ENCODE results near the gene ING4. TPM values are rescaled to one million over a fixed set of nuclear protein-coding genes. Genes with fewer than 3 reads are reported as not detected.

Gene ING4
- total RNA-seq, 3 donors from 2014 or later (not counting 1 experiment from before 2014, with no cell fraction given) = 29.9 to 40.9 (median 30.2) TPM

- H3K9me3 Mint-ChIP-seq = no peaks in the 10 kb centered on the region
- no peak overlapping the region for H3K4me3 Mint-ChIP-seq
- intact Hi-C loops (cut with micrococcal nuclease) = no loop called here
- no peaks in the 10 kb centered on the region for H3K4me1 ChIP-seq (ENCODE audit: control insufficient read depth, insufficient read depth, low read length)
- H3K36me3 ChIP-seq (ENCODE audit: control insufficient read depth, insufficient read depth, low read length) = peaks cover 53% of the 10 kb centered on the region
- DNase-seq (no peak), ATAC-seq (no peak)
- TF ChIP-seq CTCF (IDR thresholded peaks at IDR 0.05) = no peak
- peaks cover 16% of the 10 kb centered on the region for H3K36me3 Mint-ChIP-seq
- no peak overlapping the region for H3K27ac Mint-ChIP-seq
- peaks cover 0 to 1% of the 10 kb centered on the region in 2 donors for H3K4me1 Mint-ChIP-seq
- no peaks in the 10 kb centered on the region for H3K9me3 ChIP-seq (ENCODE audit: control insufficient read depth, insufficient read depth, low read length)
- H3K27me3 Mint-ChIP-seq (ENCODE audit: low read depth in 2 of 2) = no peaks in the 10 kb centered on the region
- 92% methylated on average over 1 of the region's 1 CpG for WGBS (ENCODE audit: insufficient coverage)
- no peaks in the 10 kb centered on the region for H3K27me3 ChIP-seq (ENCODE audit: control insufficient read depth, insufficient read depth, low read length)
- H3K4me3 ChIP-seq (ENCODE audit: low read length) = no peak overlapping the region
- no peak overlapping the region for H3K27ac ChIP-seq (ENCODE audit: low read length)
Observed at GRCh38 chr12:6653342-6653741, 9.6 kb downstream of the ING4 start.

- no peaks in the 10 kb centered on the region for H3K4me1 Mint-ChIP-seq
- H3K9me3 Mint-ChIP-seq = no peaks in the 10 kb centered on the region
Observed at GRCh38 chr12:6652391-6652790, 10.5 kb downstream of the ING4 start.

GRCh38 chr12:6650832-6651231, 12.1 kb downstream of the ING4 start:
- Mint-ChIP-seq H3K36me3 (peaks cover 12% of the 10 kb centered on the region), H3K27ac (no peak overlapping the region), H3K27me3 (ENCODE audit: low read depth in 2 of 2) (no peaks in the 10 kb centered on the region), H3K4me3 (no peak overlapping the region), H3K9me3 (no peaks in the 10 kb centered on the region), H3K4me1 (peaks cover 7 to 11% of the 10 kb centered on the region in 2 donors)
- intact Hi-C loops (cut with micrococcal nuclease) = no loop called here
- Histone ChIP-seq H3K4me1 (ENCODE audit: control insufficient read depth, insufficient read depth, low read length) (peaks cover 11% of the 10 kb centered on the region), H3K36me3 (ENCODE audit: control insufficient read depth, insufficient read depth, low read length) (peaks cover 46% of the 10 kb centered on the region), H3K9me3 (ENCODE audit: control insufficient read depth, insufficient read depth, low read length) (no peaks in the 10 kb centered on the region), H3K4me3 (ENCODE audit: low read length) (no peak overlapping the region), H3K27me3 (ENCODE audit: control insufficient read depth, insufficient read depth, low read length) (no peaks in the 10 kb centered on the region), H3K27ac (ENCODE audit: low read length) (no peak overlapping the region)
- DNase-seq (no peak), ATAC-seq (no peak)
- 98% methylated on average over 7 of the region's 8 CpGs for WGBS (ENCODE audit: insufficient coverage)
- TF ChIP-seq CTCF (IDR thresholded peaks at IDR 0.05) = no peak

More at GRCh38 chr12:6652391-6652790, 10.5 kb downstream of the ING4 start:
- Histone ChIP-seq H3K9me3 (ENCODE audit: control insufficient read depth, insufficient read depth, low read length) (no peaks in the 10 kb centered on the region), H3K4me3 (ENCODE audit: low read length) (no peak overlapping the region), H3K27ac (ENCODE audit: low read length) (no peak overlapping the region), H3K27me3 (ENCODE audit: control insufficient read depth, insufficient read depth, low read length) (no peaks in the 10 kb centered on the region), H3K4me1 (ENCODE audit: control insufficient read depth, insufficient read depth, low read length) (peaks cover 1% of the 10 kb centered on the region), H3K36me3 (ENCODE audit: control insufficient read depth, insufficient read depth, low read length) (peaks cover 55% of the 10 kb centered on the region)
- Mint-ChIP-seq H3K27me3 (ENCODE audit: low read depth in 2 of 2) (no peaks in the 10 kb centered on the region), H3K36me3 (peaks cover 16% of the 10 kb centered on the region), H3K4me3 (no peak overlapping the region), H3K27ac (no peak overlapping the region)
- DNase-seq (no peak), ATAC-seq (no peak)
- 95% methylated on average over 12 of the region's 12 CpGs for WGBS (ENCODE audit: insufficient coverage)
- intact Hi-C loops (cut with micrococcal nuclease) = no loop called here
- TF ChIP-seq CTCF (IDR thresholded peaks at IDR 0.05) = no peak

GRCh38 chr12:6647083-6647604, 15.8 kb downstream of the ING4 start, which contains the start of gene ACRBP:
Gene ACRBP, minus strand, starts transcription at chr12:6647432. Its CDS starts 66 bp downstream, at chr12:6647366.
- Mint-ChIP-seq H3K36me3 (peaks cover 4% of the 10 kb centered on the region), H3K27me3 (ENCODE audit: low read depth in 2 of 2) (no peaks in the 10 kb centered on the region), H3K9me3 (no peaks in the 10 kb centered on the region), H3K27ac (peak within 1 kb of the TSS; percentile 67 to 86), H3K4me1 (peaks cover 7 to 11% of the 10 kb centered on the region in 2 donors), H3K4me3 (peak within 1 kb of the TSS; percentile 83)
- 8% methylated on average over 38 of the region's 38 CpGs for WGBS (ENCODE audit: insufficient coverage)
- H3K36me3 ChIP-seq (ENCODE audit: control insufficient read depth, insufficient read depth, low read length) = peaks cover 21% of the 10 kb centered on the region
- no peaks in the 10 kb centered on the region for H3K27me3 ChIP-seq (ENCODE audit: control insufficient read depth, insufficient read depth, low read length)
- H3K9me3 ChIP-seq (ENCODE audit: control insufficient read depth, insufficient read depth, low read length) = no peaks in the 10 kb centered on the region
- H3K4me3 ChIP-seq (ENCODE audit: low read length) = peak within 1 kb of the TSS; percentile 17
- H3K27ac ChIP-seq (ENCODE audit: low read length) = peak within 1 kb of the TSS; percentile 17
- peaks cover 25% of the 10 kb centered on the region for H3K4me1 ChIP-seq (ENCODE audit: control insufficient read depth, insufficient read depth, low read length)
- intact Hi-C loops (cut with micrococcal nuclease) = no loop called here
- peak; percentile 47 to 54 for DNase-seq
- peak; percentile 79 to 93 (median 92) for ATAC-seq
- no peak for TF ChIP-seq CTCF (IDR thresholded peaks at IDR 0.05)

All from natural killer cell (primary cell).